B cell (primary cell): ENCODE measurements around the gene SFXN3.

ENCODE experiments used
- EZH2 ChIP-seq: IDR thresholded peaks from 2 replicates; pipeline ENCODE4 v1.6.1; 2012; ENCODE audit warnings: borderline replicate concordance, low read depth, mild to moderate bottlenecking, moderate library complexity, low read length; ENCODE audit not compliant: insufficient read depth, poor library complexity, severe bottlenecking
- TF ChIP-seq, protein P1 (sequence below): fragments of 200-600 bp; IDR thresholded peaks from one replicate; pipeline ENCODE4 v1.8.0; 2022; ENCODE audit warnings: antibody characterized with exemption, mild to moderate bottlenecking

DNA sequence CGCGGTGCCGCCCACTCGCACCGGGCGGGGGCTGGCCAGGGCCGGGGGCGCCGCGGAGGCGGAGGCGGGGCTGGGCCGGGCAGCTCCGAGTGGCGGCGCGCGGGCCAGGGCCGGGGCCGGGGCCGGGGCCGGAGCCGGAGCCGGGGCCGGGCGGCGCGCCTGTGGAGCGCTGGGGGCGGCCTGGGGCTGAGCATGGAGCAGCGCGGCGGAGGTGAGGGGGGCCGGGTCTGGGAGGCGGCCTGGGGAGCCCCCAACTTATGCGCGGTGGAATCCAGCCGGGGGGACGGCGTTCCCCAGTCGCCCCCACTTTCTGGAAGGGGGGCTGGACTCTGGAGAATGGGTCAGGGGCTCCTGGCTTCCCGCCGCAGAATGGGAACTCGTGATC lies 31.3 kb upstream of the SFXN3 start, which contains the start of gene LZTS2:
- TF ChIP-seq EZH2, result no peak
- TF ChIP-seq, protein P1, sequence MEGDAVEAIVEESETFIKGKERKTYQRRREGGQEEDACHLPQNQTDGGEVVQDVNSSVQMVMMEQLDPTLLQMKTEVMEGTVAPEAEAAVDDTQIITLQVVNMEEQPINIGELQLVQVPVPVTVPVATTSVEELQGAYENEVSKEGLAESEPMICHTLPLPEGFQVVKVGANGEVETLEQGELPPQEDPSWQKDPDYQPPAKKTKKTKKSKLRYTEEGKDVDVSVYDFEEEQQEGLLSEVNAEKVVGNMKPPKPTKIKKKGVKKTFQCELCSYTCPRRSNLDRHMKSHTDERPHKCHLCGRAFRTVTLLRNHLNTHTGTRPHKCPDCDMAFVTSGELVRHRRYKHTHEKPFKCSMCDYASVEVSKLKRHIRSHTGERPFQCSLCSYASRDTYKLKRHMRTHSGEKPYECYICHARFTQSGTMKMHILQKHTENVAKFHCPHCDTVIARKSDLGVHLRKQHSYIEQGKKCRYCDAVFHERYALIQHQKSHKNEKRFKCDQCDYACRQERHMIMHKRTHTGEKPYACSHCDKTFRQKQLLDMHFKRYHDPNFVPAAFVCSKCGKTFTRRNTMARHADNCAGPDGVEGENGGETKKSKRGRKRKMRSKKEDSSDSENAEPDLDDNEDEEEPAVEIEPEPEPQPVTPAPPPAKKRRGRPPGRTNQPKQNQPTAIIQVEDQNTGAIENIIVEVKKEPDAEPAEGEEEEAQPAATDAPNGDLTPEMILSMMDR, result no peak
